Breast epithelium (tissue), 3 donors: ENCODE results near the gene KIDINS220.

ENCODE experiments used
- POLR2A ChIP-seq: fragments of 450-650 bp; IDR thresholded peaks from one replicate; pipeline ENCODE4 v1.6.1; 2016; ENCODE audit warnings: antibody characterized with exemption, mild to moderate bottlenecking, moderate library complexity
- POLR2AphosphoS5 ChIP-seq, 3 donors: sonication (generic); formaldehyde crosslinking; IDR thresholded peaks; one replicate each; pipeline ENCODE4 v1.6.1; 2017; ENCODE audit warnings: antibody characterized with exemption in 3 of 3

DNA sequence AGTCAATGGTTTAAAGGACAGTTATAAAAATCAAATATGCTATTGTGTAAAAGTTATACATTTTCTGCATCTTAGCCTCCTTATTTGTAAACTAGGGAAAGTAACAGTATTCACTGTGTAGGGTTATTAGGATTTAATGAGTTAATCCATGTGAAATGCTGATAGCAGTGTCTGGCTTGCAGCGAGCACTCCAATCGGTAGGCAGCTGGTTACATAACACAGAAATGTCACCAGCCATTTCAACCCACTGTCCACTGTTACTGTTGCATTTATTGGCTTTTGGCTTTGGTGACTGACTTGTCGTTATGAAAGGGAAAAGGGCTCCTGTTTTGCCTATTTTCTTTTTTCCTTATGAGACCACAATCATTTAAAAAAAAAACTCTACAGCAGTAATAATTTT lies 116.7 kb downstream of the KIDINS220 start:
- TF ChIP-seq POLR2A (no peak), POLR2AphosphoS5 (IDR thresholded peaks at IDR 0.05) (no peak)
